ENCODE data around the gene ZNF366.

- TF ChIP-seq POLR2A (IDR thresholded peaks at IDR 0.05), result no peak
- TF ChIP-seq CTCF (IDR thresholded peaks at IDR 0.05), result no peak
Observed at GRCh38 chr5:72515211-72515610, 8.0 kb upstream of the ZNF366 start.

Data from uterus (tissue), 2 donors.